NT2/D1 (cell line): ENCODE results near the gene BBS9.

Source experiments
- DNase-seq: peaks from one replicate; pipeline ENCODE4 v3.0.0-alpha.2; 2011; ENCODE audit warnings: low read depth, low spot score
- H3K27me3 ChIP-seq: 2 replicates; pipeline ENCODE4 v1.6.0; 2011; ENCODE audit warnings: mild to moderate bottlenecking; ENCODE audit not compliant: insufficient read length, insufficient read depth
- H3K36me3 ChIP-seq: 2 replicates; pipeline ENCODE4 v1.6.1; 2011; ENCODE audit warnings: mild to moderate bottlenecking, low read length, mixed read lengths; ENCODE audit not compliant: insufficient read depth, insufficient read length
- H3K4me1 ChIP-seq: 2 replicates; pipeline ENCODE4 v1.5.1; 2011; ENCODE audit not compliant: insufficient read depth, insufficient read length
- H3K4me3 ChIP-seq: 2 replicates; pipeline ENCODE4 v1.5.1; 2011; ENCODE audit warnings: low read depth; ENCODE audit not compliant: insufficient read length
- H3K9ac ChIP-seq: 2 replicates; pipeline ENCODE4 v1.6.0; 2011; ENCODE audit warnings: low read depth; ENCODE audit not compliant: insufficient read length
- H3K9me3 ChIP-seq: 2 replicates; pipeline ENCODE4 v1.5.1; 2011; ENCODE audit warnings: mild to moderate bottlenecking, low read length; ENCODE audit not compliant: insufficient read depth
- SUZ12 ChIP-seq: IDR thresholded peaks from 2 replicates; pipeline ENCODE4 v1.6.1; 2011; ENCODE audit not compliant: insufficient read length, insufficient read depth; ENCODE audit errors: extremely low read depth
- YY1 ChIP-seq: IDR thresholded peaks from 2 replicates; pipeline ENCODE4 v1.6.1; 2011; ENCODE audit not compliant: insufficient read length, insufficient read depth
- ZNF274 ChIP-seq: IDR thresholded peaks from 2 replicates; pipeline ENCODE4 v1.6.1; 2011; ENCODE audit warnings: mild to moderate bottlenecking, low read depth, low read length

BBS9 gene

DNA sequence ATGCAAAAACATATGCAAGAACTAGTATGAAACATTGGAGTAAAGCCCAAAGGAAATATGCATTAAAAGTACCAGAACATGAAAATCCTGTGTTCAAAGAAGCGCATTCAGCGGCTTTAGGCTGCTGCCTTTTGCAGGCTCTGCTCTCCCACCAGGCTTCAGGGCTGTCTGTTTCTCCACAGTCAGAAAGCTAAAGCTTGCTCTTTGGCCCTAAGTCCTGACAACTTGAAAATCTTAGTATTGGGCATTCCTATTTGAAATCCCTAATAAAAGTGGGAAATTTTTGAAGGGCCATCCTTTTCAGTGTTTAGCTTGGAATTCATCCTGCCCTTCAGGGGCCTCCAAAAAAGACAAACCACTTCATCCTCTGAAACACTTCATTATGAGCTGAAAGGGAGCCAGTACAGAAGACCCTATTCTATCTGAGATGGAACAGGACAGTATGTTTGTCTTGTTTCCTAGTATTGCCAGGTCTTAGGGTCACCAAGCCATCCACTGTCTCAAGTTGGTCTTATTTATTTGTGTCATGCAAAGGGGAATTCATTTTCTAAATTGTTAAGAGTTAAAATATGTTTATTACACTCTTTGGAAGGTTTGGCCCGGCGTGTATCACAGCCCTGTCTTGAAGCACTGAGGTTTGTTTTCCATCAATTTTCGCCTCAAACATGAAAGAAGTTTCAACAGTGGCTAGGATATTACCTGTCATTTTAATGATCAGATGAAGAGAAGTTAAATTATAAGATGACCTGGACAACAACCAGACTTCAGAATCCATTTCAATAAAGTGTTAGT is 449.7 kb downstream of the BBS9 start:
- Histone ChIP-seq H3K9ac (no peak overlapping the region), H3K4me1 (no peaks in the 10 kb centered on the region), H3K27me3 (no peaks in the 10 kb centered on the region), H3K4me3 (no peak overlapping the region), H3K36me3 (no peaks in the 10 kb centered on the region), H3K9me3 (no peaks in the 10 kb centered on the region)
- TF ChIP-seq YY1 (no peak), ZNF274 (no peak)
- no peak for DNase-seq

DNA sequence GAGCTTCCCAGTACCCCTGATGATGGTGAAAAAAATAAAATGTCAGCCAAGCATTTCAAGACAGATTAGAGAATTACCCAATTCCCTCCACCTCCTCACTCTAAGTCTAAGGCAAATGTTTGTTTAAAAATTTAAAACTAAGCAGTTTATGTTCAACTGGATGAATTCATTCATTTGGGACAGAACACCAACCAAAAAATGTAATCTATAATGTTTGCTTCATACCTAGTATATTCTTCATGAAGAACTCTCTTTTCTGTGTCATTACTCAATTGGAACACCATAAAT is 450.3 kb downstream of the BBS9 start:
- Histone ChIP-seq H3K36me3 (no peaks in the 10 kb centered on the region), H3K9me3 (no peaks in the 10 kb centered on the region), H3K4me1 (no peaks in the 10 kb centered on the region), H3K4me3 (no peak overlapping the region), H3K9ac (no peak overlapping the region), H3K27me3 (no peaks in the 10 kb centered on the region)
- TF ChIP-seq ZNF274 (no peak), SUZ12 (no peak), YY1 (no peak)
- DNase-seq, result no peak

DNA sequence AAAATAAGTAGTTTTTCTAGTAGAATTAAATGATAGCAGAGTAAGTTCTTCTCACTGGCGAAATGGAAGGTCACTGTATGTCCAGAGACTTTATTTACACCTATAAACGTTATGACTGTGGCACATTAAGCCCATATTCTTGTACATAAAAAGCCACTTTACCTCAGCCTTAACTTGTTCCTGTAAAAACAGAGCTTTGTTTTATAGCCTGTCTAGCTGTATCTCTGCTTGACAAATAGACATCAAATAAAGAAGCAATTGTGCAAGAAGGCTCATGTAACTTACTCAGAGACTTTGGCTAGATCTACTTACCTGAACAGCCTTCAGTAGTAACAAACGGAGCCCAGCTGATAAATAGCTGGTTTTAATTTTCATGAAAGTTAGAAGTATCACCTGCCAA is 451.9 kb downstream of the BBS9 start:
- H3K4me1 ChIP-seq, result no peaks in the 10 kb centered on the region
- H3K9me3 ChIP-seq, result no peaks in the 10 kb centered on the region
- TF ChIP-seq SUZ12, result no peak
- TF ChIP-seq ZNF274, result no peak
- DNase-seq, result no peak
- no peaks in the 10 kb centered on the region for H3K27me3 ChIP-seq
- H3K36me3 ChIP-seq, result no peaks in the 10 kb centered on the region
- no peak overlapping the region for H3K9ac ChIP-seq
- H3K4me3 ChIP-seq, result no peak overlapping the region

DNA sequence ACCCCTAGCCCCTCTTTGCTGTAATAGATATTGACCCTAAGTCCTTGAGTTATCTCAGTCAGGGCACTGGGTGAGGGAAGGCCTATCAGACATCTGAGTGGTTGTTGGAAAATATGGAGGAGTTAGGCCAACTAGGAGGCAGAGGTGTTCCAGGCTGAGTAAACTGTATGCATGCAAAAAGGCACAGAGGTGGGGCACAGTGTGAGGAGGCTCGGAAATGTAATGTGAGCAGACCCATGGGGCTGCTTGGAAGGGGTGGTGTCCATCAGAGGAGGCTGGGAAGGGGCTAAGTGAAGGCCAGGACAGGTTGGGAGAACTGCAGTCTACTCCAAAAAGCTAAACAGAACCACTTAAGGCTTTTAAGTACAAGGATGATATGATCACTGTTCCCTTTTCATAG is 452.7 kb downstream of the BBS9 start:
- H3K36me3 ChIP-seq, result no peaks in the 10 kb centered on the region
- no peaks in the 10 kb centered on the region for H3K27me3 ChIP-seq
- no peak for TF ChIP-seq ZNF274
- H3K4me1 ChIP-seq, result no peaks in the 10 kb centered on the region
- H3K4me3 ChIP-seq, result no peak overlapping the region
- no peak for DNase-seq
- no peaks in the 10 kb centered on the region for H3K9me3 ChIP-seq
- no peak overlapping the region for H3K9ac ChIP-seq

DNA sequence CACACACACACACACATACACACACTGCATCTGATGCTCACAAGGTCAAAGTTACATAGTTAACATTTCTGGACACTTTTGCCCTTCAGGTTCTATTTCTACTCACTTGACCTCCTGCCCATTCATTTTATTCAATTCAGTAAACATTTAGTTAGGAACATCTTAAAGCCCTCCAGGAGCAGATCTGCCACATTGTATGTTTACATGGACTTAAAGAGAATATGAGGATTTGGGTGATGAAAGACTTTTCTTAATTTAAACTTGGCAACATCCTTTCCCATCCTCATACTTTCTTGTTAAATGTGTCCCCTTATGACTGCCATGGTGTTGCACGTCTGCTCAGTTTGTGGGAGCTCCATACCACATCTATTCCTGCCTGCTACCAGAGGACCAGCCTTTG is 453.2 kb downstream of the BBS9 start:
- Histone ChIP-seq H3K4me3 (no peak overlapping the region), H3K27me3 (no peaks in the 10 kb centered on the region), H3K4me1 (no peaks in the 10 kb centered on the region), H3K9ac (no peak overlapping the region), H3K36me3 (no peaks in the 10 kb centered on the region), H3K9me3 (no peaks in the 10 kb centered on the region)
- TF ChIP-seq SUZ12 (no peak), ZNF274 (no peak), YY1 (no peak)
- no peak for DNase-seq

DNA sequence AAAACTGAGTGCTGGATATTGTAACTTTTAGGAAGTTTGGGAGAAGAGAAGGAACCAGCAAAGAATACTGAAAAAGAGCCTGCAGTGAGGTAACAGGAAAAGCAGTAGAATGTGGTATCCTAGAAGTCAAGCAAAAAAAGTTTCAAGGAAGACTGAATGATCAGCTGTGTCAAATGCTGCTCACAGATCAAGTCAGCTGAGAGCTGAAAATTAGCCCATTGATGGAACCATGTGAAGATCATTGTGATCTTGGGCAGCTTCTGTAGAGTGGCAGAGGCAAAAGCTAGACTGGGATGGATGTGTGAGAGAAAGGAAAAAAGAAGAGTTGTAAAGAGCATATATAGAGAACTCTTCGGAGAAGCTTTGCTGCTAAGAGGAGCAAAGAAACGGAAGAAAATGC is 460.5 kb downstream of the BBS9 start:
- DNase-seq, result no peak
- Histone ChIP-seq H3K36me3 (no peaks in the 10 kb centered on the region), H3K9ac (no peak overlapping the region), H3K27me3 (no peaks in the 10 kb centered on the region), H3K4me1 (no peaks in the 10 kb centered on the region), H3K9me3 (no peaks in the 10 kb centered on the region), H3K4me3 (no peak overlapping the region)
- TF ChIP-seq SUZ12 (no peak), ZNF274 (no peak), YY1 (no peak)

DNA sequence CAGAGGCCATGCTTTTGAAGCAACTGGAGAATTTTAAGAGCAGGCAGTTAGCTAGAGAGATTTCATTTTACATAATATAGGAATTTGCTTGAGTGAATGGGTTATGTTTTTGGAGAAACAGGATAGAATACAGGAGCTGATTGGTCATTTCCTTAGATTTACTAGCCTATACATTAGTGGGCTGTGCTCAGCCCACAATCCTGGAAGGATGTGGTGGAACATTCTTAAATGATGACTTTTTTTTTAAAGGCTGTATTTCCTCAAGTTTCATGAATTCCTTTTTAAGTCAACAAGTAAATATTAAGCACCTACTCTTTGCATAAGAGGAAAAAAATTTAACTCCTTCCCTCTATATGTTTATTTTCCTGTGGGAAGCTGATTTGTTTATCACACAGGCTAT is 461.6 kb downstream of the BBS9 start:
- no peak overlapping the region for H3K9ac ChIP-seq
- H3K36me3 ChIP-seq, result no peaks in the 10 kb centered on the region
- no peak for TF ChIP-seq ZNF274
- TF ChIP-seq YY1, result no peak
- no peak for TF ChIP-seq SUZ12
- H3K4me3 ChIP-seq, result no peak overlapping the region
- no peaks in the 10 kb centered on the region for H3K4me1 ChIP-seq
- no peaks in the 10 kb centered on the region for H3K9me3 ChIP-seq
- no peaks in the 10 kb centered on the region for H3K27me3 ChIP-seq
- no peak for DNase-seq

DNA sequence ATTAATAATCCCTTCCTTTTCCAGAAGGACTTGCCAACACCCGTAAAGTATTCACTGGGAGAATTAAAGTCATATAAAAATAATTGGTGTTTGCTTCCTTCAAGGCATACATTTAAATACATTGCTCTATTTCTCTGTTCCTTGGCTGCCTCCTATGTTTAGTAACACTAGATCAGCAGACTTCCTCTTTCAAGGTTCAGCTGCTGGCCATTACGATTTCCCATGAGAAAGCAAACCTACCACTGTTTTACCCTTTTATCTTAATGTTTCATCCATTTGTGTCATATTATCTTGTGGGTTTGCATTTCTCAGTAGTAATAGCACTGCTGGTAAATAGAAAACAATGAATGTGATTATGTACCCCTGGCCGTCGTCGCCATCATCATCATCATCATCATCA is 462.1 kb downstream of the BBS9 start:
- TF ChIP-seq SUZ12, result no peak
- no peak for TF ChIP-seq YY1
- TF ChIP-seq ZNF274, result no peak
- DNase-seq, result no peak
- Histone ChIP-seq H3K9me3 (no peaks in the 10 kb centered on the region), H3K36me3 (no peaks in the 10 kb centered on the region), H3K4me3 (no peak overlapping the region), H3K4me1 (no peaks in the 10 kb centered on the region), H3K9ac (no peak overlapping the region), H3K27me3 (no peaks in the 10 kb centered on the region)
